ENCODE measurements around the gene SMYD2. TPM values are rescaled to one million over a fixed set of nuclear protein-coding genes. Genes with fewer than 3 reads are reported as not detected.

Gene SMYD2
- total and polyA plus RNA-seq, 5 donors: 8.8 to 34.6 (median 20.4) TPM

DNA sequence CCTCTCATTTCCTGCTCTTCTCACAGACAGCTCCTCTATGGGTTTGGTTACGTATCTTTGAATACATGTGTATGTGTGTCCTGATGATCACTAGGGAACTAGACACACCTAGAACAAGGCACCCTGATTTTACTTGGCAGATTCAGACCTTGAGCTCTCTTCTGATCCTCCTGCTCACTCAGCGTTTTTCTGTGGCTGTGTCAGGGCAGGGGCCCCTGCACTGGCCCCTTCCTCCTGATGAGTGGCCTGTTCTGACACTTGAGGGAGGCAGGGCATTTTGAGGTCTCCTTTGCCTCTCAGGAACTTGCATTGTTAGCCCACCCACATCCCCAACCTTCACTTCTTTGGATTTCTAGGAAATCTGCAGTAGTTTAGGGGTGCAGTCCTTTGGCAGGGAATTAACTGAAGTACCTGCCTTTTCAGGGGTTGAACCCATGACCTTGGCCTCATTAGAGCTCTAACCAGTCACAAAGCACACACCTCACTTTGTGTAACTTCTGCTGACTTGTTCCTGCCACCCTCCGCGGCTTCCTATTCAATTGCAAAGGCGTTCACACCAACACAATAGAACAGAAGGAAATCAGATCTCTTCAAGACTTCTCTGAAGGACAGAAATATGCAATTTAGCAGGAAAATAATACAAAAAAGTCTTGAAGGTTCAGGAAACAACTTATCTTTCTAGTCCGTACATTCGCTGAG is 8.8 kb downstream of the SMYD2 start:
- Histone ChIP-seq H3K9me3 (ENCODE audit: control insufficient read depth, low read length) (no peaks in the 10 kb centered on the region), H3K27ac (ENCODE audit: low read length) (peak overlapping the region; percentile 13), H3K4me3 (ENCODE audit: low read length) (no peak overlapping the region), H3K27me3 (ENCODE audit: control insufficient read depth, insufficient read depth) (no peaks in the 10 kb centered on the region), H3K4me1 (ENCODE audit: control insufficient read depth, insufficient read depth, low read length) (no peaks in the 10 kb centered on the region)
- 53% methylated on average over 7 of the region's 7 CpGs for WGBS
- intact Hi-C loops (cut with DNase I): no loop called here
- ATAC-seq (no peak), DNase-seq (no peak)

DNA sequence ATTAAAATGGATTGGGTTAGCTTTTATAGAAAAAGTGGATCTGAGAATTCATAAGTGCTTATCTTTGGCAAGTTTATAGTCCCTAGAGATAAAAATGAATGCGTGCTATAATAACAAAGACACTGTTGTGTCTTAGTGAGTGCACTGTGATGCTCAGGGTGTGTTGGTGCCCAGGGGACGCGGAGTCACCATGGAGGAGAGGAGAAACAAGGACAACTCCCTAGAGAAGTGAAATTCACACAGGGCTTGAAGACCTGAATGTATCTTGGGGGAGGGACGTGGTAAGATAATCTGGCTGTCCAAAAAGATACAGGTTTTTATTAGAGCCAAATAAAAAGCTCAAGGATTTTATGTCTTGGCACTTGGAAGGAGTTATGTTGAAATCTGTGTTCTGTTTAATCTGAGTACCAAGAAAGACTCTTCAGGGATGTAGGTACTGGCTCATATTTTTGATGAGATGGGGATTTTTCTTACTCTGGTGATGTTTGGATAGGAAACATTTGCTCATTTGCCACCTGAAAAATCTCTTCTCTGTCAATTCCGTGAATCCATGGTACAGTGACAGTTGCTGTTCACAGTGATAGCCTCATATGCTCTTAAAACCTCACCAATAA is 9.6 kb downstream of the SMYD2 start:
- Histone ChIP-seq H3K9me3 (ENCODE audit: control insufficient read depth, low read length) (no peaks in the 10 kb centered on the region), H3K27ac (ENCODE audit: low read length) (no peak overlapping the region), H3K4me1 (ENCODE audit: control insufficient read depth, insufficient read depth, low read length) (no peaks in the 10 kb centered on the region), H3K4me3 (ENCODE audit: low read length) (no peak overlapping the region), H3K27me3 (ENCODE audit: control insufficient read depth, insufficient read depth) (no peaks in the 10 kb centered on the region)
- intact Hi-C loops (cut with DNase I): no loop called here
- WGBS: 54% methylated on average over 5 of the region's 5 CpGs
- DNase-seq (peak; percentile 36 to 62 (median 60)), ATAC-seq (peak; percentile 47 to 57)

DNA sequence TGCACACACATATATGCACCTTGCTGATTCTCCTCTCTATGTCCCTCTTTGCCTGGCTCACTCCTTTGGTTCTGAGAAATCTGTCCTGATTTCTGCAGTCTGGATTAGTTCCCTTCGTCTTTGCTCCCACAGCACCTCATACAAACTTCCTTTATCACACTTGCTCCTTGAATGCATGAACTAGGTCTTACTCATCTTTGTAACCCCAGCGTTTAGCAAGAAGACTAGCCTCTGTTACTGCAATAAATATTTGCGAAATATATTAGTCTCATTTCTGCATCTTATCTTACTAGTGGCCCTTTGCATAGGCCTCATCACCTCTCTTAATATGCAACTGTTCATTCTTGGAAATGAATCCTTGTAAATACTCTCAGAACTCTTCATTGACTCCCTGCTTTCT is 11.4 kb downstream of the SMYD2 start:
- Histone ChIP-seq H3K27me3 (ENCODE audit: control insufficient read depth, insufficient read depth) (no peaks in the 10 kb centered on the region), H3K4me1 (ENCODE audit: control insufficient read depth, insufficient read depth, low read length) (no peaks in the 10 kb centered on the region), H3K9me3 (ENCODE audit: control insufficient read depth, low read length) (no peaks in the 10 kb centered on the region), H3K4me3 (ENCODE audit: low read length) (no peak overlapping the region), H3K27ac (ENCODE audit: low read length) (no peak overlapping the region)
- no peak for DNase-seq
- 83% methylated on average over 3 of the region's 3 CpGs for WGBS
- intact Hi-C loops (cut with DNase I): no loop called here
- ATAC-seq: no peak

DNA sequence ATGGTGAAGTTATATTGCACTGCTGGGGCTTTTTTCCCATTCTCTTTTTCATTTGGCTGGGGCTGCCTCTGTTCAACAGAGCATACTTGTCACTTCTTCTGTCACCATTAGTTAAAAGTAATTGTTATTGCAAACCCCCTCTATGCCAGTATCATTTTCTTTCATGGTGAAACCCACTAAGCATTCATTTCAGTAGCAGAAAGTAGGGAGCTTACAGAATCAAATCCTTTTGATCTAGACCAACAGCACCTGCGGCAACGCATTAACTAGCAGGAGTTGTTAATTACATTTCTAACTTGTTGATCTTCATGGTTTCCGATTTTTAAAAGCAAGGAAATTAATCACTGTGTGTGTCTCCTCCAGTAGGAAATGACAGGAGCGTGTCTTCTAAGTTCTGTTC is 15.0 kb downstream of the SMYD2 start:
- Histone ChIP-seq H3K27ac (ENCODE audit: low read length) (no peak overlapping the region), H3K4me3 (ENCODE audit: low read length) (no peak overlapping the region), H3K9me3 (ENCODE audit: control insufficient read depth, low read length) (no peaks in the 10 kb centered on the region), H3K27me3 (ENCODE audit: control insufficient read depth, insufficient read depth) (no peaks in the 10 kb centered on the region), H3K4me1 (ENCODE audit: control insufficient read depth, insufficient read depth, low read length) (no peaks in the 10 kb centered on the region)
- WGBS: 71% methylated on average over 4 of the region's 4 CpGs
- no peak for ATAC-seq
- intact Hi-C loops (cut with DNase I): no loop called here
- no peak for DNase-seq

DNA sequence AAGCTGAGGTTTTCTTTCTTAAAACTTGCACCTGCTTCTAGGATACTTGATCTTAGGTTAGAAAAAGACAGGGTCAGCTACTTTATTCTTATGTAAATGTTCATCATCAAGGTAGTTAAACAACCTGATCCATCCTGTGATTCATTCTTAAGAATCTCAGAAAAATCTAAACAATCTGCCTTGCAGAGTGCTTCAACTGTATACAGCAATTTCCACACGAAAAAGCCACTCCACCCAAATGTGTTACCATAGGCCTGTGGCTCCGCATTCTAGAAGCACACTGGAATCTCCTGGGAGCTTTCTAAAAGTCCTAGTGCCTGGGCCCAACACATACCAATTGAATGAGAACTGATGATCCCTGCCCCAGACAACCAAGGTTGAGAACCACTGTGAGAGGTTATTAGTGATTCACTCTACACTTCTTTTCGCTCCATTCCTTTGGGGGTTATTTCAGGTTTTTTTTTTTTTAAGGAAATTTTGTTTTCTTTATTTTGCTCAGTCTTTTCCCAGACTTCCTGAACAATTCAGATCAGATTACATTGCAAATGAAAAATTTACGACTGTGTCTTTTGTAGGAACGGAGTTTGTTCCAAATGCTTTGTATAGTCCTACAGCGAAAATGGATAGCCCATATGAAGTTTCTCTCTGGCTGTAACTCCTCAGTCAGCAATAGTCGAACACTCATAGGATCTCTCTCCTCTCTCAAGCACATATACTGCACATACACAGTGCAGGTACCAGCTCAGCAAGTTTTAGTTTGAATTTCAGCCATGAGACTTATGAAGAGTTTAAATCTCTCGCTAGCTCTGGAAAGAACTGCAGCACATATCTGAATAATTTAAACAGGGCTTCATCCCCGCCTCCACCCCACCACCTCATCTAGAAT is 16.1 kb downstream of the SMYD2 start:
- H3K27me3 ChIP-seq (ENCODE audit: control insufficient read depth, insufficient read depth): no peaks in the 10 kb centered on the region
- 80% methylated on average over 9 of the region's 9 CpGs for WGBS
- intact Hi-C loops (cut with DNase I): no loop called here

DNA sequence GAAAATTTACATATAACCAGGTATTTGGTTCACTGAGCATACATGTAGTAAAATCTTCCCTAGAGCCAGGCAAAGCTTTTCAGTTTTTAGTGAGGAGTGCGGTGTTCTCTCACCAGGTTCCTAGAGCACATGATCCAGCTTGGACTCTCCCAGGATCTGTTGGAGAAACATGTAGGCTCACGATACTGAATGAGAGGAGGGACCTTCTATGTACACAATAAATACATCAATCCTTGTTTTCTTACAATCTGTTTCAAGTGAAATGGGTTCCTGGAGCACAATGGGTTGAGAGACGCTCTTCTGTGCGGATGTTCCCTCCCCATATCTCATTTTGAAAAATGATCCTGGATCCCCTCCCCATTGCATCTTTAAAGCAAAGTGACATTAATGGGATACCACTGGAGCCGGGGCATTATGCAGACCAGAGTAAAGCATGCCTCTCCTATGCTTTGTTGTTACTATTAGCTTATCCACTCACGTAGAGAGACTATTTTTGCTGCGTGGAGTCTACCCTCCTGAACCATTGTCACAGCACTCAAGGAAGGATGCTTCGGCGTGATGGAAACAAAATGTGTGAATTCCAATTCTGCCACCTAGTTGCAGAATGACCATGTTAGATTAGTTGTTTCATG is 19.3 kb downstream of the SMYD2 start:
- Histone ChIP-seq H3K27ac (ENCODE audit: low read length) (no peak overlapping the region), H3K4me3 (ENCODE audit: low read length) (no peak overlapping the region), H3K9me3 (ENCODE audit: control insufficient read depth, low read length) (no peaks in the 10 kb centered on the region), H3K27me3 (ENCODE audit: control insufficient read depth, insufficient read depth) (no peaks in the 10 kb centered on the region), H3K4me1 (ENCODE audit: control insufficient read depth, insufficient read depth, low read length) (no peaks in the 10 kb centered on the region)
- 94% methylated on average over 9 of the region's 9 CpGs for WGBS
- no peak for ATAC-seq
- intact Hi-C loops (cut with DNase I): no loop called here
- no peak for DNase-seq

More for the DNA sequence above, 16.1 kb downstream of the SMYD2 start:
- no peaks in the 10 kb centered on the region for H3K4me1 ChIP-seq (ENCODE audit: control insufficient read depth, insufficient read depth, low read length)
- no peaks in the 10 kb centered on the region for H3K9me3 ChIP-seq (ENCODE audit: control insufficient read depth, low read length)
- ATAC-seq (no peak), DNase-seq (no peak)
- H3K4me3 ChIP-seq (ENCODE audit: low read length): no peak overlapping the region
- H3K27ac ChIP-seq (ENCODE audit: low read length): no peak overlapping the region

DNA sequence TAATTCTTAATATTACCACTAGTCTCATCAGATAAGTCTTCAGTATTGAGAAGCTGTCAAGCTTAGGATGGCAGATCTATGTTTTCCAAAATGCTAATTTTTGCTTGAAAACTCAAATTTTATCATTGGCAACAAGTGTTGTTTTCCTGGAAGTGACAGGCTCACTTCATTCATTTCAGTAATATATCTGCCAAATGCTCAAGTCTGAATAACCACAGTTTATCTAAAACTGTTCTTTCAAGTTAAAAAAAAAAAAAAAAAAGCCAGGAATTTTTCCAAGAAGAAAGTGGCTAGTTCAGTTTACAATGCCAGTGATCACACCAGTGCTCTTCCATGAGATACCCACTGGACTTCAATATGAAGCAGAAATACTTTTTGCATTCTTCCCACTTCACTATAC is 20.6 kb downstream of the SMYD2 start:
- H3K27me3 ChIP-seq (ENCODE audit: control insufficient read depth, insufficient read depth): no peaks in the 10 kb centered on the region
- no peaks in the 10 kb centered on the region for H3K9me3 ChIP-seq (ENCODE audit: control insufficient read depth, low read length)
- intact Hi-C loops (cut with DNase I): no loop called here
- no peaks in the 10 kb centered on the region for H3K4me1 ChIP-seq (ENCODE audit: control insufficient read depth, insufficient read depth, low read length)
- ATAC-seq: no peak
- no peak overlapping the region for H3K27ac ChIP-seq (ENCODE audit: low read length)
- no peak overlapping the region for H3K4me3 ChIP-seq (ENCODE audit: low read length)
- no peak for DNase-seq

DNA sequence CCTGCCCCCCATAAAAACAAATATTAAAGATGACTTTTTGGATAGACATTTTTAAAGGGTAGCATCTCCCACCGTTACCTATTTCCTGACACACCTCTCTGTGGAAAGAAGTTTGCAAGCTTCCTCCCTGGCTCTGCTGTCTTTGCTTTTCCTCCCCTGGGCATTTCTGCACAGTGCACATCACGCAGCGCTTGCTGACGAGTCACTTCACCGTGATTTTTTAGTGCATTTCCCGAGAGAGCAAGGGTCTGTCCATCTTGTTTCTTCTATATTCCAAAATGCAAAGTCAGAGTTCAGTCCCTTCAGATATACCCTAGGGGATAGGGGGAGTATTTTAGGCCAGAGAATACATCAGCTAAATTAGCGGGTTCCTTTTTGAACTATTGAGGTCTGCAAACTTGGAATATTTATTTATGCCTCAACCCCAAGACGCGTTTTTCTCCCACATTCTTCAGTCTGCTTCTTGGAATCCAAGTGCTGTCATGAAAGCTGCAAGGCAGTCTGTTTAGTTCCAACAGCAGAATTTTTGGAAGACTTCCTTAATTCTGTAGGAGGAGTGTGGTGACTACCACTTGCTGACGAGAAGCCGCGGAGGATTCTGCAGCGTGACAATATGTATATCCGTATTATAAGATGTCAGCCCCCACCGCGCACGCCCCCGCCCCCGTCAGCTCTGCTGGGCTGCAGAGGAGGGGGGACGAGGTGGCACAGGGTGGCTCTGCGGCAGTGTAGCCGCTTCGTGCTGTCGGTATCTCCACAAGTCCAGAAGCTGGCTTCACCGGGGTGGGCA is 22.4 kb downstream of the SMYD2 start:
- Histone ChIP-seq H3K27ac (ENCODE audit: low read length) (no peak overlapping the region), H3K4me1 (ENCODE audit: control insufficient read depth, insufficient read depth, low read length) (no peaks in the 10 kb centered on the region), H3K4me3 (ENCODE audit: low read length) (no peak overlapping the region), H3K27me3 (ENCODE audit: control insufficient read depth, insufficient read depth) (no peaks in the 10 kb centered on the region), H3K9me3 (ENCODE audit: control insufficient read depth, low read length) (no peaks in the 10 kb centered on the region)
- WGBS: 40% methylated on average over 25 of the region's 25 CpGs
- DNase-seq: peak in 2 of 3 donors; percentile 37 to 49
- no peak for ATAC-seq
- intact Hi-C loops (cut with DNase I): no loop called here

DNA sequence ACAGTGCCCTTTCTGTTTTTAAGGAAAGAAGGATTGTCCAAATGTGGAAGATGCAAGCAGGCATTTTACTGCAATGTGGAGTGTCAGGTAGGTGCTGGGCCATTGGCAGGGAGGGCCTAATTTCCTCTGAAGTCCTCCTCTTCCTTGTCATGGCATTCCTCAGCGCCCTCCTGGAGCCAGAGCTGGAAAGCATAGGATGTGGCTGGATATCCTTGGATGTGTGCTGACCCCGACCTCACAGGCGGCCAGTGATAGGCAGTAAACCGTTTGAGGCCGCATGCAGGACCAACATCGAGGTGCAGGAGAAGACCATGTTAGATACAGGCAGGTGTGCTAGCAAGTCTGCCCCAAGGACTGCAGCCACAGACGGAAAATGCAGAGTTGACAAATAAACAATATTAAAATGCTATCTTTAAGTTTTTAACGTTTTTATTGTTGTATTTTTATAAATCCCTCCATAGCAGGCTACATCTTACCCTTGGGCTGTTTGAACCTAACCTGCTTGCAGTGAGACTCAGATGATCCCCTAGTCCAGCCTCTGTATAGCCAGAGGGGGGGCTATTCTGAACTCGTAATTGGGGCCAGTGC is 24.3 kb downstream of the SMYD2 start:
- no peak overlapping the region for H3K4me3 ChIP-seq (ENCODE audit: low read length)
- H3K27ac ChIP-seq (ENCODE audit: low read length): no peak overlapping the region
- no peaks in the 10 kb centered on the region for H3K9me3 ChIP-seq (ENCODE audit: control insufficient read depth, low read length)
- no peaks in the 10 kb centered on the region for H3K27me3 ChIP-seq (ENCODE audit: control insufficient read depth, insufficient read depth)
- ATAC-seq (peak in 1 of 2 donors; percentile 11), DNase-seq (no peak)
- no peaks in the 10 kb centered on the region for H3K4me1 ChIP-seq (ENCODE audit: control insufficient read depth, insufficient read depth, low read length)
- intact Hi-C loops (cut with DNase I): no loop called here
- 95% methylated on average over 9 of the region's 9 CpGs for WGBS

DNA sequence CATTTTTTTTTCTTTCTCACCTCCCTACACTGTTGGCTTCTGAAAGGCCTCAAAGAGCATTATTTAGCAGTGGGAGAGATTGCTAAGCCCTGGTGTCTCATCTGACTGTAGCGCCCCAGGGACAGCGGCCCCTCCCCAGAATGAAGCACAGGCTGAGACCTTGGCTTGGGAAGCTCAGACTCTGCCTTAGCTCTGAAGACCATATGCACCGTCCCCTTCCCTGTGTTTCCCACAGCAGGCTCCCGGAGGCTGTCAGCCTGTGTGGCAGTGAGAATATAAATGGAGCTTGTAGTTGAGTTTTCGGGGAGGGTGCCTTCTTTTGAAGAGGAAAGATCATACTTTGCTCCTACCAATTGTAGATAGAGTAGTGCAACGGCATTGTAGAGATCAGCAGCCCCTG is 25.3 kb downstream of the SMYD2 start:
- Histone ChIP-seq H3K9me3 (ENCODE audit: control insufficient read depth, low read length) (no peaks in the 10 kb centered on the region), H3K27me3 (ENCODE audit: control insufficient read depth, insufficient read depth) (no peaks in the 10 kb centered on the region), H3K4me3 (ENCODE audit: low read length) (no peak overlapping the region), H3K4me1 (ENCODE audit: control insufficient read depth, insufficient read depth, low read length) (no peaks in the 10 kb centered on the region), H3K27ac (ENCODE audit: low read length) (no peak overlapping the region)
- DNase-seq (no peak), ATAC-seq (no peak)
- 93% methylated on average over 6 of the region's 6 CpGs for WGBS
- intact Hi-C loops (cut with DNase I): no loop called here
